HepG2 (cell line): Measurements from ENCODE around the gene MRPL50. TPM values are rescaled to one million over a fixed set of nuclear protein-coding genes. Genes with fewer than 3 reads are reported as not detected.

Experiments
- ATF5 ChIP-seq: sonication (generic); formaldehyde crosslinking; IDR thresholded peaks from 2 replicates; pipeline ENCODE4 v1.4.0; 2020; ENCODE audit warnings: mild to moderate bottlenecking, low read depth, missing genetic modification reagents
- CEBPB ChIP-seq: IDR thresholded peaks from 2 replicates; pipeline ENCODE4 v1.6.1; 2011; ENCODE audit warnings: low read depth, low read length, improper control_type of control experiment, borderline replicate concordance
- ERF ChIP-seq: IDR thresholded peaks from 2 replicates; pipeline ENCODE4 v1.6.1; 2018; ENCODE audit warnings: missing biosample characterization, missing genetic modification reagents
- GATA4 ChIP-seq: sonication (generic); IDR thresholded peaks from 2 replicates; pipeline ENCODE4 v1.6.1; 2016; ENCODE audit warnings: antibody characterized with exemption, low read depth, borderline replicate concordance
- HNRNPK ChIP-seq: fragments of 200-400 bp; formaldehyde crosslinking; IDR thresholded peaks from 2 replicates; pipeline ENCODE4 v1.6.1; 2018; ENCODE audit warnings: low read length, low read depth, moderate library complexity, mild to moderate bottlenecking; ENCODE audit not compliant: poor library complexity, severe bottlenecking
- HOXA7 ChIP-seq: sonication (generic); formaldehyde crosslinking; IDR thresholded peaks from 2 replicates; pipeline ENCODE4 v1.8.1; 2022; ENCODE audit warnings: mild to moderate bottlenecking, missing genetic modification reagents, moderate library complexity
- IRF1 ChIP-seq: sonication (generic); formaldehyde crosslinking; IDR thresholded peaks from 2 replicates; pipeline ENCODE4 v1.4.0; 2020; ENCODE audit warnings: low read depth, mild to moderate bottlenecking, missing genetic modification reagents
- IRF9 ChIP-seq: sonication (generic); formaldehyde crosslinking; IDR thresholded peaks from 2 replicates; pipeline ENCODE4 v1.8.0; 2022; ENCODE audit warnings: missing genetic modification reagents, mild to moderate bottlenecking, borderline replicate concordance
- NONO ChIP-seq, 2 experiments: fragments of 450-650 bp in 1 of 2; sonication (generic) in 1 of 2; formaldehyde crosslinking in 1 of 2; IDR thresholded peaks in 1 of 2; conservative IDR thresholded peaks in 1 of 2; 2 replicates each; pipeline versions ENCODE4 v1.6.1 to v1.8.0; 2017 to 2022; ENCODE audit warnings: mild to moderate bottlenecking in 1 of 2, missing genetic modification reagents in 1 of 2, moderate library complexity in 1 of 2
- RXRA ChIP-seq: sonication (generic); formaldehyde crosslinking; IDR thresholded peaks from 2 replicates; pipeline ENCODE4 v1.5.1; 2020; ENCODE audit warnings: missing genetic modification reagents
- SALL2 ChIP-seq: sonication (generic); formaldehyde crosslinking; IDR thresholded peaks from 2 replicates; pipeline ENCODE4 v1.8.1; 2023; ENCODE audit warnings: mild to moderate bottlenecking, missing genetic modification reagents, inconsistent platforms
- SATB2 ChIP-seq: sonication (generic); formaldehyde crosslinking; IDR thresholded peaks from 2 replicates; pipeline ENCODE4 v1.5.0; 2020; ENCODE audit warnings: missing genetic modification reagents
- SP2 ChIP-seq: sonication (generic); formaldehyde crosslinking; IDR thresholded peaks from 2 replicates; pipeline ENCODE4 v1.5.1; 2020; ENCODE audit warnings: mild to moderate bottlenecking, missing genetic modification reagents
- TRIM24 ChIP-seq: sonication (generic); formaldehyde crosslinking; IDR thresholded peaks from 2 replicates; pipeline ENCODE4 v1.8.0; 2022; ENCODE audit warnings: mild to moderate bottlenecking, missing genetic modification reagents
- ZBTB46 ChIP-seq: sonication (generic); formaldehyde crosslinking; IDR thresholded peaks from 2 replicates; pipeline ENCODE4 v1.4.0; 2020; ENCODE audit warnings: mild to moderate bottlenecking, missing genetic modification reagents, borderline replicate concordance
- ZBTB7A ChIP-seq: sonication (generic); formaldehyde crosslinking; IDR thresholded peaks from 2 replicates; pipeline ENCODE4 v1.8.0; 2022; ENCODE audit warnings: mild to moderate bottlenecking, missing genetic modification reagents
- ZNF383 ChIP-seq: sonication (generic); formaldehyde crosslinking; IDR thresholded peaks from 2 replicates; pipeline ENCODE4 v1.4.0; 2020; ENCODE audit warnings: missing genetic modification reagents, mild to moderate bottlenecking, borderline replicate concordance
- ZNF414 ChIP-seq: sonication (generic); formaldehyde crosslinking; IDR thresholded peaks from 2 replicates; pipeline ENCODE4 v1.5.0; 2020; ENCODE audit warnings: missing genetic modification reagents
- ZNF530 ChIP-seq: sonication (generic); formaldehyde crosslinking; IDR thresholded peaks from 2 replicates; pipeline ENCODE4 v1.5.0; 2020; ENCODE audit warnings: low read depth, mild to moderate bottlenecking, missing genetic modification reagents
- ZNF567 ChIP-seq: sonication (generic); formaldehyde crosslinking; IDR thresholded peaks from 2 replicates; pipeline ENCODE4 v1.8.1; 2023; ENCODE audit warnings: mild to moderate bottlenecking, missing genetic modification reagents, borderline replicate concordance
- ZNF644 ChIP-seq: IDR thresholded peaks from 2 replicates; pipeline ENCODE4 v1.6.1; 2016; ENCODE audit warnings: low read depth
- ZNF652 ChIP-seq: IDR thresholded peaks from 2 replicates; pipeline ENCODE4 v1.6.1; 2016; ENCODE audit warnings: low read depth, borderline replicate concordance
- ZNF691 ChIP-seq: sonication (generic); formaldehyde crosslinking; IDR thresholded peaks from 2 replicates; pipeline ENCODE4 v1.4.0; 2020; ENCODE audit warnings: missing genetic modification reagents, low read depth, mild to moderate bottlenecking, borderline replicate concordance
- ZSCAN31 ChIP-seq: sonication (generic); formaldehyde crosslinking; IDR thresholded peaks from 2 replicates; pipeline ENCODE4 v1.5.0; 2020; ENCODE audit warnings: low read depth, mild to moderate bottlenecking, missing genetic modification reagents
- polyA plus RNA-seq, 8 experiments: library from polyadenylated mRNA; depleted of rRNA in 3 of 8; stranded (reverse) in 7 of 8; unstranded in 1 of 8; fragments of >200 nt; fragmentation: Illumina TruSeq in 4 of 8; extraction: Trizol in 4 of 8; gene quantifications; 2 replicates each; pipeline versions ENCODE4 v1.2.1 to v1.2.3, GENCODE V29; 2011 to 2016; ENCODE audit warnings: low read depth in 4 of 8, missing spikeins in 1 of 8, mixed read lengths in 1 of 8; ENCODE audit not compliant: insufficient read depth in 1 of 8
- total RNA-seq, 5 experiments: library from RNA; depleted of rRNA; stranded (reverse); fragments of >200 nt; fragmentation: Illumina TruSeq; extraction: Trizol; gene quantifications; 2 replicates each; pipeline ENCODE4 v1.2.3, GENCODE V29; 2016; ENCODE audit warnings: low read depth in 1 of 5

The MRPL50 gene
- total and polyA plus RNA-seq, 2 of the 13 experiments (the other 11 are each of a cell fraction or from before 2014, with no cell fraction given), result 37.1 to 70.0 TPM

GRCh38 chr9:101445353-101446029 lies 47.1 kb upstream of the MRPL50 start (continued):
- TF ChIP-seq IRF1 (CRISPR knock-in tag) (0 out of 2 replicates have a peak, but pooled peaks have one; percentile 39), ZNF652 (CRISPR knock-in tag) (peak; percentile 32; the same call in 1 of the 2 replicates), ZNF530 (no peak), ZNF567 (CRISPR knock-in tag) (no peak), IRF9 (no peak), ZBTB7A (no peak), SATB2 (CRISPR knock-in tag) (no peak), TRIM24 (no peak), ZNF383 (CRISPR knock-in tag) (no peak), ZBTB46 (CRISPR knock-in tag) (no peak), SP2 (CRISPR knock-in tag) (no peak), SALL2 (no peak), HNRNPK (no peak), RXRA (CRISPR knock-in tag) (no peak), ZSCAN31 (CRISPR knock-in tag) (no peak), ZNF691 (no peak), GATA4 (0 out of 2 replicates have a peak, but pooled peaks have one; percentile 11), CEBPB (peak; percentile 96), ATF5 (CRISPR knock-in tag) (no peak), ZNF644 (CRISPR knock-in tag) (no peak), HOXA7 (no peak), ERF (CRISPR knock-in tag) (peak; percentile 34; the same call in 1 of the 2 replicates), ZNF414 (CRISPR knock-in tag) (peak; percentile 73; the same call in 1 of the 2 replicates), NONO (IDR thresholded peaks at IDR 0.05) (no peak), NONO (CRISPR knock-in tag; conservative IDR thresholded peaks at IDR 0.05) (peak; percentile 22; the same call in 1 of the 2 replicates)
